HFFc6 (cell line): ENCODE data around the gene FGF12. TPM values are rescaled to one million over a fixed set of nuclear protein-coding genes. Genes with fewer than 3 reads are reported as not detected.

ENCODE experiments used
- DNase-seq: peaks from one replicate; pipeline ENCODE4 v3.0.0-alpha.2; 2018
- H3K27ac Mint-ChIP-seq: 2 replicates; pipeline ENCODE4 v1.8.0; 2020; ENCODE audit warnings: mild to moderate bottlenecking, mixed read lengths
- H3K27me3 Mint-ChIP-seq: 2 replicates; pipeline ENCODE4 v1.8.0; 2021; ENCODE audit warnings: mild to moderate bottlenecking, moderate library complexity, mixed read lengths; ENCODE audit not compliant: insufficient read depth
- H3K36me3 Mint-ChIP-seq: 2 replicates; pipeline ENCODE4 v1.8.0; 2021; ENCODE audit warnings: low read depth, mixed read lengths
- H3K4me1 Mint-ChIP-seq: 2 replicates; pipeline ENCODE4 v1.8.0; 2020; ENCODE audit warnings: low read depth, mixed read lengths
- H3K4me3 Mint-ChIP-seq: 2 replicates; pipeline ENCODE4 v1.8.0; 2020; ENCODE audit warnings: mild to moderate bottlenecking, moderate library complexity, mixed read lengths
- H3K9me3 Mint-ChIP-seq: 2 replicates; pipeline ENCODE4 v1.8.0; 2020; ENCODE audit warnings: mild to moderate bottlenecking, mixed read lengths
- CTCF ChIP-seq: fragments of 200-600 bp; sonication (generic); IDR thresholded peaks from 2 replicates; pipeline ENCODE4 v1.5.0; 2021; ENCODE audit warnings: antibody characterized with exemption, mild to moderate bottlenecking
- total RNA-seq, 6 experiments: library from RNA; stranded (reverse); fragmentation: NEBNext Ultra II Directional; extraction: Animal tissue kit (Norgen Biotek cat#: 25700); gene quantifications; 2 replicates in 1 of 6; 3 replicates in 5 of 6; pipeline ENCODE4 v1.2.3, GENCODE V29; 2021

The FGF12 gene
- total RNA-seq, 6 experiments from 2014 or later: not detected

GRCh38 chr3:192187485-192188051 lies 539.8 kb downstream of the FGF12 start:
- no peaks in the 10 kb centered on the region for H3K36me3 Mint-ChIP-seq
- H3K27me3 Mint-ChIP-seq: no peaks in the 10 kb centered on the region
- DNase-seq: no peak
- no peak overlapping the region for H3K4me3 Mint-ChIP-seq
- TF ChIP-seq CTCF: no peak
- H3K4me1 Mint-ChIP-seq: no peaks in the 10 kb centered on the region
- H3K9me3 Mint-ChIP-seq: peaks cover 13% of the 10 kb centered on the region
- no peak overlapping the region for H3K27ac Mint-ChIP-seq

GRCh38 chr3:192186498-192186897 lies 540.8 kb downstream of the FGF12 start:
- H3K27me3 Mint-ChIP-seq: no peaks in the 10 kb centered on the region
- no peak overlapping the region for H3K27ac Mint-ChIP-seq
- no peaks in the 10 kb centered on the region for H3K36me3 Mint-ChIP-seq
- no peaks in the 10 kb centered on the region for H3K4me1 Mint-ChIP-seq
- H3K9me3 Mint-ChIP-seq: peaks cover 13% of the 10 kb centered on the region
- TF ChIP-seq CTCF: no peak
- H3K4me3 Mint-ChIP-seq: no peak overlapping the region
- DNase-seq: no peak

GRCh38 chr3:192186045-192186444 lies 541.3 kb downstream of the FGF12 start:
- no peaks in the 10 kb centered on the region for H3K27me3 Mint-ChIP-seq
- H3K4me1 Mint-ChIP-seq: no peaks in the 10 kb centered on the region
- H3K36me3 Mint-ChIP-seq: no peaks in the 10 kb centered on the region
- no peak for TF ChIP-seq CTCF
- no peak overlapping the region for H3K27ac Mint-ChIP-seq
- H3K9me3 Mint-ChIP-seq: peaks cover 14% of the 10 kb centered on the region
- no peak overlapping the region for H3K4me3 Mint-ChIP-seq
- DNase-seq: no peak

- peaks cover 17% of the 10 kb centered on the region for H3K9me3 Mint-ChIP-seq
- TF ChIP-seq CTCF: no peak
- no peak for DNase-seq
Observed at GRCh38 chr3:192183109-192183508, 544.2 kb downstream of the FGF12 start.

GRCh38 chr3:192181151-192181550 lies 546.2 kb downstream of the FGF12 start:
- Mint-ChIP-seq H3K36me3 (no peaks in the 10 kb centered on the region), H3K4me3 (no peak overlapping the region), H3K4me1 (no peaks in the 10 kb centered on the region), H3K27ac (no peak overlapping the region), H3K27me3 (no peaks in the 10 kb centered on the region), H3K9me3 (peaks cover 17% of the 10 kb centered on the region)
- no peak for DNase-seq
- no peak for TF ChIP-seq CTCF

More at GRCh38 chr3:192183109-192183508, 544.2 kb downstream of the FGF12 start:
- no peaks in the 10 kb centered on the region for H3K27me3 Mint-ChIP-seq
- no peaks in the 10 kb centered on the region for H3K4me1 Mint-ChIP-seq
- H3K4me3 Mint-ChIP-seq: no peak overlapping the region
- no peaks in the 10 kb centered on the region for H3K36me3 Mint-ChIP-seq
- H3K27ac Mint-ChIP-seq: no peak overlapping the region

- H3K27ac Mint-ChIP-seq: no peak overlapping the region
- H3K9me3 Mint-ChIP-seq: peaks cover 19% of the 10 kb centered on the region
- no peak for TF ChIP-seq CTCF
- no peaks in the 10 kb centered on the region for H3K36me3 Mint-ChIP-seq
- H3K27me3 Mint-ChIP-seq: no peaks in the 10 kb centered on the region; the same call in 1 of the 2 replicates
- H3K4me1 Mint-ChIP-seq: no peaks in the 10 kb centered on the region
- DNase-seq: no peak
- H3K4me3 Mint-ChIP-seq: no peak overlapping the region
Observed at GRCh38 chr3:192177383-192177782, 550.0 kb downstream of the FGF12 start.
